ENCODE measurements around the gene DPH1. TPM values are rescaled to one million over a fixed set of nuclear protein-coding genes. Genes with fewer than 3 reads are reported as not detected.

The DPH1 gene
- total RNA-seq, 1 donor from 2014 or later, result 14.7 TPM

DNA sequence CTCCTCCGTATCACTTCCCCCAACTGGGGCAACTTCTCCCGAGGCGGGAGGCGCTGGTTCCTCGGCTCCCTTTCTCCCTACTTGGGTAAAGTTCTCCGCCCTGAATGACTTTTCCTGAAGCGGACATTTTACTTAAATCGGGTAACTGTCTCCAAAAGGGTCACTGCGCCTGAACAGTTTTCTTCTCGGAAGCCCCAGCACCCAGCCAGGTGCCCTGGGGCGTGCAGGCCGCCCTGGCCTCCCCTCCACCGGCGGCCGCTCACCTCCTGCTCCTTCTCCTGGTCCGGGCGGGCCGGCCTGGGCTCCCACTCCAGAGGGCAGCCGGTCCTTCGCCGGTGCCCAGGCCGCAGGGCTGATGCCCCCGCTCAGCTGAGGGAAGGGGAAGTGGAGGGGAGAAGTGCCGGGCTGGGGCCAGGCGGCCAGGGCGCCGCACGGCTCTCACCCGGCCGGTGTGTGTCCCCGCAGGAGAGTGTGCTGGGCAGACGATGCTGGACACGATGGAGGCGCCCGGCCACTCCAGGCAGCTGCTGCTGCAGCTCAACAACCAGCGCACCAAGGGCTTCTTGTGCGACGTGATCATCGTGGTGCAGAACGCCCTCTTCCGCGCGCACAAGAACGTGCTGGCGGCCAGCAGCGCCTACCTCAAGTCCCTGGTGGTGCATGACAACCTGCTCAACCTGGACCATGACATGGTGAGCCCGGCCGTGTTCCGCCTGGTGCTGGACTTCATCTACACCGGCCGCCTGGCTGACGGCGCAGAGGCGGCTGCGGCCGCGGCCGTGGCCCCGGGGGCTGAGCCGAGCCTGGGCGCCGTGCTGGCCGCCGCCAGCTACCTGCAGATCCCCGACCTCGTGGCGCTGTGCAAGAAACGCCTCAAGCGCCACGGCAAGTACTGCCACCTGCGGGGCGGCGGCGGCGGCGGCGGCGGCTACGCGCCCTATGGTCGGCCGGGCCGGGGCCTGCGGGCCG, 26.5 kb downstream of the DPH1 start:
- Histone ChIP-seq H3K36me3 (ENCODE audit: control insufficient read depth, insufficient read depth, low read length) (peaks cover 6% of the 10 kb centered on the region), H3K4me3 (ENCODE audit: low read depth, low read length) (no peak overlapping the region), H3K27me3 (ENCODE audit: control insufficient read depth, insufficient read depth, low read length) (no peaks in the 10 kb centered on the region)
- no peak for FAIRE-seq
- TF ChIP-seq, protein P1, sequence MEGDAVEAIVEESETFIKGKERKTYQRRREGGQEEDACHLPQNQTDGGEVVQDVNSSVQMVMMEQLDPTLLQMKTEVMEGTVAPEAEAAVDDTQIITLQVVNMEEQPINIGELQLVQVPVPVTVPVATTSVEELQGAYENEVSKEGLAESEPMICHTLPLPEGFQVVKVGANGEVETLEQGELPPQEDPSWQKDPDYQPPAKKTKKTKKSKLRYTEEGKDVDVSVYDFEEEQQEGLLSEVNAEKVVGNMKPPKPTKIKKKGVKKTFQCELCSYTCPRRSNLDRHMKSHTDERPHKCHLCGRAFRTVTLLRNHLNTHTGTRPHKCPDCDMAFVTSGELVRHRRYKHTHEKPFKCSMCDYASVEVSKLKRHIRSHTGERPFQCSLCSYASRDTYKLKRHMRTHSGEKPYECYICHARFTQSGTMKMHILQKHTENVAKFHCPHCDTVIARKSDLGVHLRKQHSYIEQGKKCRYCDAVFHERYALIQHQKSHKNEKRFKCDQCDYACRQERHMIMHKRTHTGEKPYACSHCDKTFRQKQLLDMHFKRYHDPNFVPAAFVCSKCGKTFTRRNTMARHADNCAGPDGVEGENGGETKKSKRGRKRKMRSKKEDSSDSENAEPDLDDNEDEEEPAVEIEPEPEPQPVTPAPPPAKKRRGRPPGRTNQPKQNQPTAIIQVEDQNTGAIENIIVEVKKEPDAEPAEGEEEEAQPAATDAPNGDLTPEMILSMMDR (IDR thresholded peaks at IDR 0.05; ENCODE audit: insufficient read depth, low read length, severe bottlenecking), result no peak
- no peak for DNase-seq (ENCODE audit: low read depth)

DNA sequence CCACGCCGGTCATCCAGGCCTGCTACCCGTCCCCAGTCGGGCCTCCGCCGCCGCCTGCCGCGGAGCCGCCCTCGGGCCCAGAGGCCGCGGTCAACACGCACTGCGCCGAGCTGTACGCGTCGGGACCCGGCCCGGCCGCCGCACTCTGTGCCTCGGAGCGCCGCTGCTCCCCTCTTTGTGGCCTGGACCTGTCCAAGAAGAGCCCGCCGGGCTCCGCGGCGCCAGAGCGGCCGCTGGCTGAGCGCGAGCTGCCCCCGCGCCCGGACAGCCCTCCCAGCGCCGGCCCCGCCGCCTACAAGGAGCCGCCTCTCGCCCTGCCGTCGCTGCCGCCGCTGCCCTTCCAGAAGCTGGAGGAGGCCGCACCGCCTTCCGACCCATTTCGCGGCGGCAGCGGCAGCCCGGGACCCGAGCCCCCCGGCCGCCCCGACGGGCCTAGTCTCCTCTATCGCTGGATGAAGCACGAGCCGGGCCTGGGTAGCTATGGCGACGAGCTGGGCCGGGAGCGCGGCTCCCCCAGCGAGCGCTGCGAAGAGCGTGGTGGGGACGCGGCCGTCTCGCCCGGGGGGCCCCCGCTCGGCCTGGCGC, 27.3 kb downstream of the DPH1 start:
- FAIRE-seq (no peak), DNase-seq (ENCODE audit: low read depth) (no peak)
- Histone ChIP-seq H3K4me3 (ENCODE audit: low read depth, low read length) (no peak overlapping the region), H3K27me3 (ENCODE audit: control insufficient read depth, insufficient read depth, low read length) (no peaks in the 10 kb centered on the region), H3K36me3 (ENCODE audit: control insufficient read depth, insufficient read depth, low read length) (peaks cover 7% of the 10 kb centered on the region)
- TF ChIP-seq, protein P1 (IDR thresholded peaks at IDR 0.05; ENCODE audit: insufficient read depth, low read length, severe bottlenecking), result no peak

DNA sequence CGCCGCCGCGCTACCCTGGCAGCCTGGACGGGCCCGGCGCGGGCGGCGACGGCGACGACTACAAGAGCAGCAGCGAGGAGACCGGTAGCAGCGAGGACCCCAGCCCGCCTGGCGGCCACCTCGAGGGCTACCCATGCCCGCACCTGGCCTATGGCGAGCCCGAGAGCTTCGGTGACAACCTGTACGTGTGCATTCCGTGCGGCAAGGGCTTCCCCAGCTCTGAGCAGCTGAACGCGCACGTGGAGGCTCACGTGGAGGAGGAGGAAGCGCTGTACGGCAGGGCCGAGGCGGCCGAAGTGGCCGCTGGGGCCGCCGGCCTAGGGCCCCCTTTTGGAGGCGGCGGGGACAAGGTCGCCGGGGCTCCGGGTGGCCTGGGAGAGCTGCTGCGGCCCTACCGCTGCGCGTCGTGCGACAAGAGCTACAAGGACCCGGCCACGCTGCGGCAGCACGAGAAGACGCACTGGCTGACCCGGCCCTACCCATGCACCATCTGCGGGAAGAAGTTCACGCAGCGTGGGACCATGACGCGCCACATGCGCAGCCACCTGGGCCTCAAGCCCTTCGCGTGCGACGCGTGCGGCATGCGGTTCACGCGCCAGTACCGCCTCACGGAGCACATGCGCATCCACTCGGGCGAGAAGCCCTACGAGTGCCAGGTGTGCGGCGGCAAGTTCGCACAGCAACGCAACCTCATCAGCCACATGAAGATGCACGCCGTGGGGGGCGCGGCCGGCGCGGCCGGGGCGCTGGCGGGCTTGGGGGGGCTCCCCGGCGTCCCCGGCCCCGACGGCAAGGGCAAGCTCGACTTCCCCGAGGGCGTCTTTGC, 28.0 kb downstream of the DPH1 start:
- Histone ChIP-seq H3K4me3 (ENCODE audit: low read depth, low read length) (no peak overlapping the region), H3K27me3 (ENCODE audit: control insufficient read depth, insufficient read depth, low read length) (no peaks in the 10 kb centered on the region), H3K36me3 (ENCODE audit: control insufficient read depth, insufficient read depth, low read length) (peaks cover 11% of the 10 kb centered on the region)
- DNase-seq (ENCODE audit: low read depth) (no peak), FAIRE-seq (no peak)
- TF ChIP-seq, protein P1 (IDR thresholded peaks at IDR 0.05; ENCODE audit: insufficient read depth, low read length, severe bottlenecking), result no peak

- TF ChIP-seq, protein P1 (IDR thresholded peaks at IDR 0.05; ENCODE audit: insufficient read depth, low read length, severe bottlenecking), result peak; percentile 78
- FAIRE-seq, result no peak
- Histone ChIP-seq H3K27me3 (ENCODE audit: control insufficient read depth, insufficient read depth, low read length) (no peaks in the 10 kb centered on the region), H3K4me3 (ENCODE audit: low read depth, low read length) (no peak overlapping the region), H3K36me3 (ENCODE audit: control insufficient read depth, insufficient read depth, low read length) (peaks cover 13% of the 10 kb centered on the region)
- no peak for DNase-seq (ENCODE audit: low read depth)
These were observed 28.9 kb downstream of the DPH1 start for GRCh38 chr17:2058586-2059546.

All from bronchial epithelial cell (primary cell).